HEK293 (cell line): ENCODE results near the gene DGKB.

ENCODE experiments used
- BCL11A ChIP-seq: fragments of 450-650 bp; formaldehyde crosslinking; IDR thresholded peaks from 2 replicates; pipeline ENCODE4 v1.5.1; 2016; ENCODE audit warnings: low read depth, missing biosample characterization, missing genetic modification characterization
- CTCF ChIP-seq: fragments of 450-650 bp; formaldehyde crosslinking; IDR thresholded peaks from 2 replicates; pipeline ENCODE4 v1.5.1; 2016; ENCODE audit warnings: missing biosample characterization, missing genetic modification characterization
- IKZF3 ChIP-seq: fragments of 450-650 bp; IDR thresholded peaks from 2 replicates; pipeline ENCODE4 v1.5.0; 2018; ENCODE audit warnings: missing biosample characterization, mild to moderate bottlenecking, missing genetic modification characterization, moderate library complexity
- ZNF184 ChIP-seq: fragments of 450-650 bp; IDR thresholded peaks from 2 replicates; pipeline ENCODE4 v1.5.1; 2018; ENCODE audit warnings: missing biosample characterization, mild to moderate bottlenecking, missing genetic modification characterization
- ZNF23 ChIP-seq: fragments of 450-650 bp; formaldehyde crosslinking; IDR thresholded peaks from 2 replicates; pipeline ENCODE4 v1.5.1; 2016; ENCODE audit warnings: missing biosample characterization, missing genetic modification characterization, borderline replicate concordance
- ZNF274 ChIP-seq, 2 experiments: fragments of 200-500 bp in 1 of 2; fragments of 450-650 bp in 1 of 2; sonication (Bioruptor generic) in 1 of 2; formaldehyde crosslinking in 1 of 2; IDR thresholded peaks; 2 replicates each; pipeline versions ENCODE4 v1.5.1 to v1.6.1; 2014 to 2016; ENCODE audit warnings: borderline replicate concordance in 1 of 2, inconsistent platforms in 1 of 2, low read length in 1 of 2, missing biosample characterization in 1 of 2, missing genetic modification characterization in 1 of 2
- ZNF302 ChIP-seq: fragments of 450-650 bp; formaldehyde crosslinking; IDR thresholded peaks from 2 replicates; pipeline ENCODE4 v1.5.1; 2016; ENCODE audit warnings: missing biosample characterization, missing genetic modification characterization, low read depth
- ZNF623 ChIP-seq: fragments of 450-650 bp; formaldehyde crosslinking; IDR thresholded peaks from 2 replicates; pipeline ENCODE4 v1.5.1; 2016; ENCODE audit warnings: missing biosample characterization, missing genetic modification characterization
- TF ChIP-seq, protein P1 (sequence below): fragments of 450-650 bp; formaldehyde crosslinking; conservative IDR thresholded peaks from 2 replicates; pipeline ENCODE4 v1.5.1; 2016; ENCODE audit warnings: low read depth, missing biosample characterization, missing genetic modification characterization
- TF ChIP-seq, protein P2 (sequence below): fragments of 450-650 bp; formaldehyde crosslinking; IDR thresholded peaks from 2 replicates; pipeline ENCODE4 v1.5.1; 2016; ENCODE audit warnings: missing biosample characterization, missing genetic modification characterization

GRCh38 chr7:14690075-14690474, 212.5 kb downstream of the DGKB start:
- TF ChIP-seq ZNF23 (tag by site-specific recombination) (no peak), CTCF (tag by site-specific recombination) (no peak), ZNF184 (tag by site-specific recombination) (no peak), ZNF274 (IDR thresholded peaks at IDR 0.05; ENCODE audit: low read length) (no peak), ZNF274 (tag by site-specific recombination; IDR thresholded peaks at IDR 0.05; ENCODE audit: borderline replicate concordance) (no peak), IKZF3 (tag by site-specific recombination) (no peak), ZNF302 (tag by site-specific recombination) (no peak), ZNF623 (tag by site-specific recombination) (no peak), BCL11A (tag by site-specific recombination) (no peak)
- TF ChIP-seq, protein P1, sequence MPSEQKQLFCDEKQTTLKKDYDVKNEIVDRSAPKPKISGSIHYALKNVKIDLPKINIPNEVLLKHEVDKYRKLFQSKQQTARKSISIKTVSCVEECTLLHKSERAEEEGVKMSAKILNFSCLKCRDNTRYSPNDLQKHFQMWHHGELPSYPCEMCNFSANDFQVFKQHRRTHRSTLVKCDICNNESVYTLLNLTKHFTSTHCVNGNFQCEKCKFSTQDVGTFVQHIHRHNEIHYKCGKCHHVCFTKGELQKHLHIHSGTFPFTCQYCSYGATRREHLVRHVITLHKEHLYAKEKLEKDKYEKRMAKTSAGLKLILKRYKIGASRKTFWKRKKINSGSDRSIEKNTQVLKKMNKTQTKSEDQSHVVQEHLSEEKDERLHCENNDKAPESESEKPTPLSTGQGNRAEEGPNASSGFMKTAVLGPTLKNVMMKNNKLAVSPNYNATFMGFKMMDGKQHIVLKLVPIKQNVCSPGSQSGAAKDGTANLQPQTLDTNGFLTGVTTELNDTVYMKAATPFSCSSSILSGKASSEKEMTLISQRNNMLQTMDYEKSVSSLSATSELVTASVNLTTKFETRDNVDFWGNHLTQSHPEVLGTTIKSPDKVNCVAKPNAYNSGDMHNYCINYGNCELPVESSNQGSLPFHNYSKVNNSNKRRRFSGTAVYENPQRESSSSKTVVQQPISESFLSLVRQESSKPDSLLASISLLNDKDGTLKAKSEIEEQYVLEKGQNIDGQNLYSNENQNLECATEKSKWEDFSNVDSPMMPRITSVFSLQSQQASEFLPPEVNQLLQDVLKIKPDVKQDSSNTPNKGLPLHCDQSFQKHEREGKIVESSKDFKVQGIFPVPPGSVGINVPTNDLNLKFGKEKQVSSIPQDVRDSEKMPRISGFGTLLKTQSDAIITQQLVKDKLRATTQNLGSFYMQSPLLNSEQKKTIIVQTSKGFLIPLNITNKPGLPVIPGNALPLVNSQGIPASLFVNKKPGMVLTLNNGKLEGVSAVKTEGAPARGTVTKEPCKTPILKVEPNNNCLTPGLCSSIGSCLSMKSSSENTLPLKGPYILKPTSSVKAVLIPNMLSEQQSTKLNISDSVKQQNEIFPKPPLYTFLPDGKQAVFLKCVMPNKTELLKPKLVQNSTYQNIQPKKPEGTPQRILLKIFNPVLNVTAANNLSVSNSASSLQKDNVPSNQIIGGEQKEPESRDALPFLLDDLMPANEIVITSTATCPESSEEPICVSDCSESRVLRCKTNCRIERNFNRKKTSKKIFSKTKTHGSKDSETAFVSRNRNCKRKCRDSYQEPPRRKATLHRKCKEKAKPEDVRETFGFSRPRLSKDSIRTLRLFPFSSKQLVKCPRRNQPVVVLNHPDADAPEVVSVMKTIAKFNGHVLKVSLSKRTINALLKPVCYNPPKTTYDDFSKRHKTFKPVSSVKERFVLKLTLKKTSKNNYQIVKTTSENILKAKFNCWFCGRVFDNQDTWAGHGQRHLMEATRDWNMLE (tag by site-specific recombination): no peak
- TF ChIP-seq, protein P2, sequence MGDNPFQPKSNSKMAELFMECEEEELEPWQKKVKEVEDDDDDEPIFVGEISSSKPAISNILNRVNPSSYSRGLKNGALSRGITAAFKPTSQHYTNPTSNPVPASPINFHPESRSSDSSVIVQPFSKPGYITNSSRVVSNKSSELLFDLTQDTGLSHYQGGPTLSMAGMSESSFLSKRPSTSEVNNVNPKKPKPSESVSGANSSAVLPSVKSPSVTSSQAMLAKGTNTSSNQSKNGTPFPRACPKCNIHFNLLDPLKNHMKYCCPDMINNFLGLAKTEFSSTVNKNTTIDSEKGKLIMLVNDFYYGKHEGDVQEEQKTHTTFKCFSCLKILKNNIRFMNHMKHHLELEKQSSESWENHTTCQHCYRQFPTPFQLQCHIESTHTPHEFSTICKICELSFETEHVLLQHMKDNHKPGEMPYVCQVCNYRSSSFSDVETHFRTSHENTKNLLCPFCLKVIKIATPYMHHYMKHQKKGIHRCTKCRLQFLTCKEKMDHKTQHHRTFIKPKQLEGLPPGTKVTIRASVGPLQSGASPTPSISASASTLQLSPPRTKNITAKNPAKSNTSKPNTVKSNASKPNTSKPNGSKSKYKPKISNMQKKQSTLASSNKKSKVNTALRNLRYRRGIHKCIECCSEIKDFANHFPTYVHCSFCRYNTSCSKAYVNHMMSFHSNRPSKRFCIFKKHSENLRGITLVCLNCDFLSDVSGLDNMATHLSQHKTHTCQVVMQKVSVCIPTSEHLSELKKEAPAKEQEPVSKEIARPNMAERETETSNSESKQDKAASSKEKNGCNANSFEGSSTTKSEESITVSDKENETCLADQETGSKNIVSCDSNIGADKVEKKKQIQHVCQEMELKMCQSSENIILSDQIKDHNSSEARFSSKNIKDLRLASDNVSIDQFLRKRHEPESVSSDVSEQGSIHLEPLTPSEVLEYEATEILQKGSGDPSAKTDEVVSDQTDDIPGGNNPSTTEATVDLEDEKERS (tag by site-specific recombination): no peak
